NCI-H69 (cell line): ENCODE results near the gene FGF11.

Experiments
- DNase-seq: peaks from one replicate; lab custom pipeline; 2025; lab: John Stamatoyannopoulos, UW

The FGF11 gene

GRCh38 chr17:7439462-7440112 lies at the start of gene FGF11:
Gene FGF11, plus strand, starts transcription at chr17:7439512. Its CDS starts 109 bp downstream, at chr17:7439621.
- DNase-seq: no peak

GRCh38 chr17:7389924-7390910 lies 49.1 kb upstream of the FGF11 start:
- DNase-seq: no peak

GRCh38 chr17:7391307-7391706 lies 48.0 kb upstream of the FGF11 start:
- no peak for DNase-seq

- DNase-seq: no peak
These were observed 46.4 kb upstream of the FGF11 start for GRCh38 chr17:7392696-7393612.

GRCh38 chr17:7393613-7394451 lies 45.5 kb upstream of the FGF11 start:
- DNase-seq: peak; percentile 68

GRCh38 chr17:7394452-7395191 lies 44.7 kb upstream of the FGF11 start, which contains the start of gene PLSCR3:
Gene PLSCR3, minus strand, starts transcription at chr17:7394525. Its CDS starts 415 bp downstream, at chr17:7394110.
- peak; percentile 83 for DNase-seq

GRCh38 chr17:7396147-7396546 lies 43.2 kb upstream of the FGF11 start:
- DNase-seq: no peak

- no peak for DNase-seq
These were observed 40.7 kb upstream of the FGF11 start for GRCh38 chr17:7398612-7399011.

GRCh38 chr17:7403043-7403726 lies 36.1 kb upstream of the FGF11 start:
- DNase-seq: peak; percentile 51

GRCh38 chr17:7403727-7403976 lies 35.7 kb upstream of the FGF11 start:
- no peak for DNase-seq

GRCh38 chr17:7403977-7404736 lies 35.2 kb upstream of the FGF11 start, which contains the start of gene TMEM256:
Gene TMEM256, minus strand, starts transcription at chr17:7404097. Its CDS starts 13 bp downstream, at chr17:7404084.
- peak; percentile 97 for DNase-seq

- peak; percentile 60 for DNase-seq
These were observed 34.5 kb upstream of the FGF11 start for GRCh38 chr17:7404737-7405349.

GRCh38 chr17:7405350-7406234 lies 33.7 kb upstream of the FGF11 start:
- no peak for DNase-seq

GRCh38 chr17:7406235-7406825 lies 33.0 kb upstream of the FGF11 start:
- DNase-seq: peak; percentile 20

GRCh38 chr17:7407082-7407481 lies 32.2 kb upstream of the FGF11 start:
- no peak for DNase-seq

GRCh38 chr17:7407485-7408251 lies 31.6 kb upstream of the FGF11 start, which contains the start of gene NLGN2:
Gene NLGN2, plus strand, starts transcription at chr17:7407845. Its CDS starts 411 bp downstream, at chr17:7408256.
- peak; percentile 18 for DNase-seq
